NCI-H510A treated with DMSO at 0.1 percent for 48 hours (cell line): ENCODE results near the gene TRPV2.
"Not testable (repeated sequence)": the region's sequence is repeated elsewhere in the genome, so short reads cannot be mapped to it uniquely, and the experiment has no call there.

Experiments used
- DNase-seq: peaks from one replicate; lab custom pipeline; 2025; lab: John Stamatoyannopoulos, UW

The TRPV2 gene

DNA sequence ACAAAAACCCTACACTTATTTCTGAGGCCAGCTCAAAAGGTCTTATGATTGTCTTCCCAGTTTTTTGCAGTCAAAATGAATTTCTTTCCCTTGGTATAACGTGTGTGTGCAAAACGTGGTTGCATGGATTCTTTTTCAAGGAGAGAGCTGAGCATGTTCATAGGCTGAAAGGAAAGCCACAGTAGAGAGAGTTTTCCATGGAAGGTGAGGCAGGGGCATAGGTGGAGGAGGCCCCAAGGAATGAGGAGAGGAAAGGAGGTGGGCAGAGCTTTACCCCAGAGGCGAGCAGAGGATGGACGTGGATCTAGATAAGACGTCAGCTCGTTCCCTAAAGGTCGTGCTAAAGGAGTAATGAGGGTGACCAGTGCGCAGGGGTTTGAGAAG, 22.8 kb downstream of the TRPV2 start:
- DNase-seq = no peak

DNA sequence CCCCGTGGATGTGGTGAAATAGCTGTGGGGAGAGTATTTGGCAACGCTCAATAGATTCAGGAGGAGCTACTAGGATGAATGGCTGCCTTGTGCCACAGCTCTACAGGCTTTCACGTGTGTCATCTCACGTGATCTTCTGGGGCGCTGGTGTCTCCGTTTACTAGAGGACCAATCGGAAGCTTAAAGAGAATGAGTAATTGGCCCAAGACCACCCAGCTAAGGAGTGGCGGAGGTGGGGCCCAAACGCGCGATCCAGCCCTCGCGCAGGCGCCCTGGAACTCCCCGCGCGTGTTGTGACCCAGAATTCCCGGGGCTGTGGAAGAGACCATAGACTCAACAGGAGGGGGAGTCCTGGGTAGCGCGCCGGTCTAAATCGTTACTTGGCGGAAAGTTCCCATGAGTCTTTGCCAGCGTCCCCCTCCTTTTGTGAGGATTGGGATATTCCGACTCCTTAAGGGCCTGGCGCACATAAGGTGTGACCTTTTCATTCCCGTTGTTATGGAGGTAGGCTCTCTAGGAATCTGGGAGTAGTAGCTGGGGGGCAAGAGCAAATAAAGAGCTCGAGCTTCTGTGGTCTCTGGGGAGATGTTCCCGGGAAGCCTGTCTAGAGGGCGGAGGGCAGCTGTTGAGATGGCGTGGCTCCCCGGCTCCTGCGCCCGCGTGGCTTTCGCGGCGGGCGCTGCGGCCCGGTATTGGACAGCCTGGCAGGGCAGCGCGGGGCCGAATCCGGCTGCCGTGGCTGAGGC, 23.4 kb downstream of the TRPV2 start:
- peak; percentile 99 for DNase-seq

DNA sequence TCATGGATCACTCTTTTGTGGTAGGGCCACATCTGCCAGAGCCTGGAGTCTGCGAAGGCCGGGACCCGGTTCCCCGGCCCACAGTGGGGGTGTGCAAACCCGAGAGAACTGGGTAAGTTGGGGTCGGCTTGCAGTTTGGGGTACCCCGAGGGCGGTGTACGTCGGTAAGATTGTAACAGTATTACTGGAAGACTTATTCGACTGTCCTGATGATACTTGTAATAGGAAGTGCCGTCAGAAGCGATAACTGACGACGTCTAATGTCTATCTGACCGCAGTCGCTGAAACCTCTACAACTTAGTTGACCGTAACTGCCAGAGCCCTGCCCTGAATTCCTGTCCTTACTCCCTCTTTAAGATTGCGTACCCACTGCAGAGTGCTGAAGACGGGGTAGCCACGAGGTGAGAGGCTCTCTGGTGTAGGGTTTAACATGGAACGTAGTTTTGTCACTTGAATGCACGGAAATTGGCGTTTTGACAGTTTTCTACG, 24.0 kb downstream of the TRPV2 start:
- no peak for DNase-seq

DNA sequence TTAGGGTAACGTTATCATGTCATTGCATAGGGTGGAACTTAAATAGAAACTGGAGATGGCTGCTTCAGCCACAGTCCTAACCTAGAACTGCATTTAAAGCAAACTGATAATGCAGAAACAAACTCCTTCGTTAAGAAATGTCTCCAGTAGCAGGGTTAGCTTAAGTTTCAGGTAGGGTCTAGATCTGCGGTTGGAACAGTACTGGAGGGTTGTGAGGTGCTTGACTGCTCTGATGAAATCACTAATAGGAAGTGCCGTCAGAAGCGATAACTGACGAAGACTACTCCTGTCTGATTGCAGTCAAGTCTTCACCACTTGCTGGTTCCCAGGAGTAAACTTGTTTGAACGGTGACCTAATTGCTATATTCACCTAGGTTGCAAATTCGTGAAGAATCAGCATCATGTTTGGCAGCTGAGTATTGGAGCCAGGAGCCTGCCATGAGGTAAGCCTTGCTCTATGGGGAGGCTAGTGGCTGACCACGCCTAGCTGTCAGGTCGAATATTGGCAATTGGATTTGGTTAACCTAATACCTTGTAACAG, 24.5 kb downstream of the TRPV2 start:
- no peak for DNase-seq

DNA sequence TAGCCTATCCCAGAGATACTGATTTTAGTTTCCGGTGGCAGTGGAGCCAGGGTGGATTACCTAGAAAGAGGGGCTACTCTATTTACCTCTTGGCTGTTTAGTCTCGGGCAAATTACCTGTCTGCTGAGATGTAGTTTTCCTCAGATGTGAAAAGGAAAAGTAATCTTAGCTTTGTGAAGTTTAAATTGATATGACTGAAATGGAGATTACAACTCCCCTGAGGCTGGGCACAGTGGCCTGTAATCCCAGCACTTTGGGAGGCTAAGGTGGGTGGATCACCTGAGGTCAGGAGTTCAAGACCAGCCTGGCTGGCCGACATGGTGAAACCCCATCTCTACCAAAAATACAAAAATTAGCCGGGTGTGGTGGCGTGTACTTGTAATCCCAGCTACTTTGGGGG, 25.0 kb downstream of the TRPV2 start:
- not testable (repeated sequence) for DNase-seq

DNA sequence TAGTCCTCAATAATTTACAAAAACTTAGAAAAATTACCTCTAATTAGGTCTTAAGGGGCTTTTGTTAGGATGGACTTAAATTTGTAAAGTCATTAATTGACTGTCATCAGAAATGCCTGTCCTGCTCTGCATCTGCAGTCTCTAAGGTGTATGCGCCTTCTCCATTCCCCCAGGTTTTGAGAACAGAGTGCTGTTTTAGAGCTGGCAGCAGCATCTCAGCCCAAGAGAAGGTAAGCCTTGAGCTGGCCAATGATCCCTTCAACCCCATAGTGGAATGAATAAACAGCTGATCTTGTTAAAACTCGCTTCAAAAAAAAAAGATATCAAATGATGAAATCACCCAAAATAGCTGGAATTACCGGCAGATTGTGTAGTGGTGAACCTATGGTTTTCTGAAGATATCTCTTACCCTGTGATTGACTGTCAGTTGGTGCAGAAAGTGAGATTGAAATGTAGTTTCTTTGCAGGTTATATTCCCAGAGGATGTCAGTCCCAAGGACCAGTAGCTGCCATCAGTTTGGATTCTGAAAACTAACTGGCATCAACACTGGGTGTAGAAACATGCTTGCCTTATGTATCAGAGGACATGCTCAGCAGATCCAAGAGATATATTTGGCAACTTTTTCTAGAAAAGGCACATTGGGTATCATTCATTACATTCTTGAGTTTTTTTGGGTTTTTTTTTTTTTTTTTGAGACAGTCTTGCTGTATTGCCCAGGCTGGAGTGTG, 25.7 kb downstream of the TRPV2 start:
- no peak for DNase-seq

DNA sequence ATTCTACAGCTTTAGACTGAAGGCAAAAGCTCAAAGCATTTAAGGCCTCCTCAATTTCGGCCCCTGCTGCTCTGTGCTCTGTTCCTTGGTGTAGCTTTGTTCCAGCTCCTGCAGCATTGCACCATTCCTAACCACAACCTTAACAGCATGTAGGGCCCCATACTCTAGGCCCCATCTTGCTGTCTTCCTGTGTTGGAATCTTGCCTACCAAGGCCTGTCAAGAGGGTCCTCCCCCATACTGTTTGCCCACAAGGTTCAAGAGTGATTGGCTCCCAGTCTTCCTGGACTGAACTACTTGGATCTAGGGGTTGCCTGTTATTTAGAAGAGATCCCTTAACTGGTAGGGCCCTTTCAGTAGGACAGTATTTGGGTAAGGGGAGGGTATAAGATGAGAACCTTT, 26.8 kb downstream of the TRPV2 start:
- no peak for DNase-seq

DNA sequence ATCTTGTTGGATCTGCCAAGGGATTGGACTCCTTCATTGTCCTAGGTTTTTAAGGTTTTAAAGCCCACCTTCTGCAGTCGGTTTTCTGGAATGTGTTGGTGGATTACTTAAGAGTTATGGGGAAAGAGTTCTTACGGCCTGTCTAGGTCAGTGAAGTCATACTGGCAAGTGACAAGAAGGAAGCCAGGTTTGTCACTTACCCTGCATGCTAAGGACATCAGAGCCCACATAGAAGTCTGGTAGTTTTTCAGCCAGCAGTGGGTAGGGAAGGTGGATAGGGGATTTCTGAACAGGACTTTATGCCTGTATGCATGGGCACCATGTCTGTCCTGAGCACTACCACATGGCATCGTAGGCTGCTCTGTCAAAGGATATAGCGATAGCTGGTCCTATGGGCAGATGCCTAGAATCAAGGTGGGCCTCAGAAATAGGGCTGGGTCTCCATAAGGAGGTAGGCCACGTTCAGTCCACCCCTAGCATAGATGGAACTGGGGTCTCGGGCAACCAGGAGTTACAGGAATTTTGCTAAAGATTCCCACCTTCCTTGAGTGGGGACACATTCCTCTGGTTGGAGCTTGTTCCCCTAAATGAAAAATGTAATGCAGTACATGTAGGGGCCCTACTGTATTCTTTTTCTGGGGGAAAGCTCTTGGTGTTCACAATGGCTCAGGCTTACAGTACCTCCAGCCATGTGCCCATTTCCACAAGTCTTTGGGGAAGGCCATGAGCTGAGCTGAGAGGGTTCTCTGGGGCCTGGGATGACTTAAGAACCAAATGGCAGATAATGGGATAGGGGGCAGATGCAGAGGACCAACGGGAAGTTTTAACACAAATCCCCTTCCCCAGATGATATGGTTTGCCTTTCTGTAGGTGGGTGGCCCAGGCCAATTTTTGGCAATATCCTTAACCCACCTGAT, 27.5 kb downstream of the TRPV2 start:
- DNase-seq = no peak

DNA sequence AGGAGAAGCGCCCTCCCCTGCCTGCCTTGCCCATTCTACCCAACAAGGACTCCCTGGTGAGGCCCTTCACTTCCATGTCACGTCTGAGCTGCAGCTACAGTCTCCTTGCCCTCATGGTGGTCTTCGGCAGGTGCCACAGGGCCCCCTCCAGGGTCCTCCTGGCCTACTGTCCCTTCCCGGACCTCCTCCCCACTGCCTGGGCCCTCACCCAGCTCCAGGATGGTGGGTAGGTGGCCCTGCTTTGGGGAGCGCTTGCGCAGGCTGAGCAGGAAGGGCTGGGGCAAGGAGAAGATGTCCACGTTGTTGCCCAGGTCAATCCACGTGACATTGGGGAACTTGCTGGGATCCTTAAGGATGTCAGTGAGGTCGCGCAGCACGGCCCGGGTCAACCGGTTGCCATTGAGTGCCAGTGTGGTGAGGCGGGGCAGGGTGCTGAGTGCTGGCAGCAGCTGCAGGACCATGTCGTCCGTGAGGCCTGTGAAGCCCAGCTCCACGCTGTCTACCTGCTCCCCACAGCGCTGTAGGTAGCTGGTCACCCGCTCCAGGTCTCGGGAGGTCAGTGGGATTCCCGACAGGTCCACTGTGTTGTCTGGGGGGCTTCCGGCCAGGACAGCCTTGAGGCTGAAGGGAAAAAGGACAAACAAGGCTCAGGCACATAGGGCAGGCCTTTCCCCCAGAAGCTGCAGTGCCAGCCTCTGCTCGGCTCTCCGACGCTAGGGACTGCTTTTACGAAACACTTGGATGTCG, 28.3 kb downstream of the TRPV2 start:
- DNase-seq = no peak

DNA sequence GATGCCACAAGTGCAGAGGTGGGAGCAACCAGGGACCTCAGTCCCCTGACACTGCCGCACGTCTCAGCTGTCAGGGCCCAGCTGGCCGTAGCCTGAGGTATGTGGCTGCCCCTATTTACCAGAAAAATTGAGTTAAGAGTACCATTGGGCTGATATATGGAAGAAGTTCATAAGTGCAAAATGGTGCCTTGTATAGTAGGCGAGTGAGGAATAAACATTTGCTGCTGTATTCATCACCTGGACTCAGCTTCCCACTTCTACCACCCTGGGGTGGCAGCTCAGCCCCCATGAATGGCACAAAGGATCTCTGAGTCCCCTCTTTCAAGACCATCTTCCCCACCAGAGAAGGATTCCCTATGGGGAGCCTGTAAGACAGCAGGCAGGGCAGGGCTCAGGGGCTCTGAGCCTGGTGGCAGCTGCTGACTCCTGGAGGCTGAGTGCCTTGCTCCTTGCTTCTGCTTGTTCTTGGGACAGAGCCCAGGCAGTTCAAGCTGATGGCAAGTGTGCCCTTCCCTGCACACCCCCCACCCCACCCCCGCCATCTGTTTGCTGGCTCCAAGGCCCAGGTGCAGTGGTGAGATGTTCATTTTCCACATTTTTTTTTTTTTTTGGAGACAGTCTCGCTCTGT, 29.0 kb downstream of the TRPV2 start:
- no peak for DNase-seq

DNA sequence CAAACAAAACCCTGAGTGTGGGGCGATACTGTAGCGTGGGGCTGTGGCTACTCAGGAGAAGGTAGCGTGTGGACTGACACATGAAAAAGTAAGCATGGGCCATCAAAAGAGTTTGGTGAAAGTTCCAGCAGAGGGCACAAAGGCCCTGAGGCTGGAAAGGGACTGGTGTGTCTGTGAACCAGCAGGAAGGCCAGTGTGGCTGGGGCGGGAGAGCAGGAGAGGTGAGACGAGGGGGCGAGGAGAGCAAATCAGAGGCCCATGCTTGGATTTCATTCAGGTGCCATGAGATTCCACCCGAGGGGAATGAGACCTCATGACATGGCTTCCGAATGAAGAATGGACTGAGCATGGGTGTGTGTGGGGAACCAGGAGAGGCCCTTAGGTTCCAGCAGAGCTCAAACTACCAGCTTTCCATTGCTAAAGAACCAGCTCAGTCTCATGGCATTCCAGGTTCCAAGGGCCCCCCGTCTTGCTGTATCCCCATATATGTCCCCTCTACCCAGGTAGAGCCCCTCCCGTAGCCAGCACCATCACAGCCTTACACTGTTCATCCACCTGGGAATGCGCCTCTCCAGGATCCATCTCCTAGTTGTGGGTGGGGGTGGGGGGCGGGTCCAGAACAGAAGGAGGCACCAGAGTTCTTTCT, 31.1 kb downstream of the TRPV2 start:
- no peak for DNase-seq

DNA sequence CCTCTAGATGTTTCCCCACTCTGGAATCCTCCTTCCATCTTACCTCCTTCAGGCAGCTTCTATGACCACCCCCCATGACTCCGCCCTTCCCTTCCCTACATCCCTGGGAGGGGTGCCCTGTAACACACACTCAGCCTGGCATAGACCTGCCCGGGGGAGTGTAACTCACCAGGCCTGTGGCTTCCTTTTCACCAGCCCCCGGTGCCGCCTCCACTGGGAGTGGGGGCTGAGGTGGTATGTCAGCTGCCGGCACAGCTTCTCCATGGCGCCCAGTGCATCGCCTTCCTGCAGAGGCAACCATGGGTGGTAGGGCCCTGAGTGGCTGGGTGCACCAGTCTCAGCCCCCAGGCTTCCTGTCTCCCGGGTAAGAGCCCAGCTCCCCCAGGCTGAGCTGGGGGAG, 32.3 kb downstream of the TRPV2 start:
- DNase-seq = no peak

DNA sequence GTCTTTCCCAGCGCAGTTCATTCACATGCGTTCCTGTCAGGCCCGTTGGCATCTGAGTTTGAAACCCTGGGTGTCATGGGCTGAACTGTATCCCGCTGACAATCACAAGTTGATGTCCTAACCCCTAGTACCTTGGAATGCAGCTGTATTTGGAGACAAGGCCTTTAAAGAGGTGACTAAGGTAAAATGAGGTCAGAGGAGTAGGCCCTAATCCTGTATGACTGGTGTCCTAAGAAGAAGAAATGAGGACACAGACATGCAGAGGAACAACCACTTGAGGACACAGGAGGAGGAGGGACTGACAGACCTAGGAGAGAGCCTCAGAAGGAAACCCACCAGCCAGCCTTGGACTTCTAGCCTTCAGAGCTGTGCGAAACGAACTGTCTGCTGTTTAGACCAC, 33.1 kb downstream of the TRPV2 start:
- no peak for DNase-seq

DNA sequence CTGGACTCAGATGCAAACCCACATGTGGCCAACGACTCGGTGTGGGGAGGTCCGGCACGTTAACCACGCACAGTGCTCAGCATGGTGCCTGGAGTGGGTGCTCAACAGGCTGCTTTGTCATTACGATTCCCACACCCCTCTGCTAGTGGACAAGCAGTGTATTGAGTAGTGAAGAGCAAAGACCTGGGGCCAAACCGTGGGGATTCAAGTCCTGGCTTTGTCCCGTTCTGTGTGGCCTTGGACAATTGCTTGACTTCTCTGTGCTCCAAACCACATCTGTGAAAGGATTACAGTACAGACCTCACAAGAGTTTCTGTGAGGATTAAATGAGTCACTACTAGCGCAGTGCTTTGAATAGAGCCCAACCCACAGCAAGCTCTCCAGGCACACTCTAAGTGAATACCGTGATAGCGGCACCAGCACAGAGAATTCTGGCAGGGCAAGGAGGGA, 33.8 kb downstream of the TRPV2 start:
- DNase-seq = no peak

DNA sequence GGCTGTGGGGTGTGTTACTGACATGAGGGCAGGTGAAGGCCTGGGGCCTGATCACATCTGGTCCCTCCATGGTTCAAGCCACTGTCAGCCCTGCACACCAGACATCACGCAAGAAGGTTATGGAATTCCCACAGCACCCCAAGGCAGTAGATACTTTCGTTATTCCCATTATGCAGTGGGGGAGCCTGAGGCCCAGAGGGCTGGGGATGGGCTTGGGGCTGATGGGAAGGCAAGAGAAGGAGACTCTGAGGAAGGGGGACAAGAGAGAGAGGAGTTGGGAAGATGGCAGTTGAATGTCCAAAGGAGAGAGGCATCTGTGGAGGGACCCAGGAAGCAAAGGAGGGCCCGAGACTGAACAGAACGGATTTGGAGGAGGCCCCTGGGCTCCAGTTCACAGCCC, 34.7 kb downstream of the TRPV2 start:
- no peak for DNase-seq

DNA sequence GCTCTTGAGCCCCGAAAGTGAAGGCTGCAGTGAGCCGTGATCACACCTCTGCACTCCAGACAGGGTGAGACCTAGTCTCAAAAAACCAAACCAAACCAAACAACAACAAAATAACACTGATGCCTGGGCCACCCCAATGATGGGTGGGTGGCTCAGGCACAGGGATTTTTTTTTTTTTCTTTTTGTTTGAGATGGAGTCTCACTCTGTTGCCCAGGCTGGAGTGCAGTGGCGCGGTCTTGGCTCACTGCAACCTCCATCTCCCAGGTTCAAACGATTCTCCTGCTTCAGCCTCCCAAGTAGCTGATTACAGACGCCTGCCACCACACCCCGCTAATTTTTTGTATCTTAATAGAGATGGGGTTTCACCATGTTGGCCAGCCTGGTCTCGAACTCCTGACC, 36.9 kb downstream of the TRPV2 start:
- not testable (repeated sequence) for DNase-seq

DNA sequence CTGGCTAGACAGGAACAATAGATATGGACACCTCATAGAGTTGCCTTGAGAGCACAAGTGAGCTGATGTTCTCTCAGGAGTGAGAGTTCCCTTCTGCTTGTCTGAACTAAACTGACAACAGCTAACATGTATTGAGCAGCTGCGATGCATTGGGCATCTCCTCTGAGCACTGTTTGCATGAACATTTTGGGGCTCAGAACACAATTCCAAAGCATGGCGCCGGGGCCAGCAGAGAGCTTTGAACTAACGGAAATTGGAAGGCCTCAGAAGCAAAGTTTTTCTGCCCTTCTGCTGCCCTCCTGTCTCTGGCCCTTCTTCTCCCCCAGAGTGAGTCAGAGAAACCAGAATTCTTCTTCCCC, 38.1 kb downstream of the TRPV2 start:
- DNase-seq = no peak

DNA sequence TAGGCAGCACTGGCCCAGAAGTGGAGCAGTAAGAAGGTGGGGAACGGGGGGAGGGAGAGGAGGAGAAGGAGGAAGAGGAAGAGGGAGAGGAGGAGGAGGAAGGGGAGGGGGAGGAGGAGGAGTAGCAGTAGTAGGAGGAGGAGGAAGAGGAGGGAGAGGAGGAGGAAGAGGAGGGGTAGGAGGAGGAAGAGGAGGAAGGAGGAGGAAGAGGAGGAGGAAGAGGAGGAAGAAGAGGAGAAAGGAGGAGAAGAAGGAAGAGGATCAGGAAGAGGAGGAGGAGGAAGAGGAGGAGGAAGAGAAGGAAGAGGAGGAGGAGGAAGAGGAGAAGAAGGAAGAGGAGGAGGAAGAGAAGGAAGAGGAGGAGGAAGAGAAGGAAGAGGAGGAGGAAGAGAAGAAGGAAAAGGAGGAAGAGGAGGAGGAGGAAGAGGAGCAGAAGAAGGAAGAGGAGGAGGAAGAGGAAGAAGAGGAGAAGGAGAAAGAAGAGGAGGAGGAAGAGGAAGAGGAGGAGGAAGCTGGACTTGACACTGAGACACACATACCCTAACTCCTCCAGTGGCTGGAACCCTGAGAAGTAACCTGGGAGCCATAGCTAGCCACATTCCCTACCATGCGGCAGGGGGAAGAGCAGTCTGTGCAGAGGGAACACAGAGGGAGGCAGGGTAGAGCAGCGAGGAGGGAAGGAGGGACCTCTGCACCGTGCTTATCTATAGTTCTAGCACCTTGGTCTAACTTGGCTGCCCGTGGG, 40.8 kb downstream of the TRPV2 start:
- no peak for DNase-seq

DNA sequence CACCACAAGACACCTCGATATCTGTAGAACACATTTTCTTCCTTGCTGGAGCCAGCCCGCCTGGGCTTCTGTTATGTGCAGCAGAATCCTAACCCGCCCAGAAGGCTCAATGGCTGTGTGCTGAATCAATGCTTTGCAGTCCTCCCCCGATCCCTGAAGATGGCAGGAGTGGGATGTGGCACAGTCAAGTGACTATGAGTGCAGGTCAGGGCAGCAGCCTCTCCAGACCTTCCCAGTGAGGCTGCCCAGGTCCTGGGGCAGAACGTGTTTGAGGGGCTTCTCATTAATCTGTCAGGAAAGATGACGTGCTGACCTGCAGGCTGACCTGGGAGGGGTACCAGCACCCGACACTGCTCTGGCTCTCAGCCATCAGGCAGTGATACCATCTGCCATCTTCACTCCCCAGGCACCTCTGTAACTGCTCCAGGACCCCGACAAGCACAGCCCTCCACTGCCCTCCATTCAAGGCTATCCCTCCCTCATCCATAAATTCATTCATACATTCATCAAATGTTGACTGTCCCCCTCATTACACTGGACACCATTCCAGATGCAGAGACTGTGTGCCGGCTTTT, 41.5 kb downstream of the TRPV2 start:
- no peak for DNase-seq
